GM12878 (cell line): Measurements from ENCODE around the gene SUFU. TPM values are rescaled to one million over a fixed set of nuclear protein-coding genes. Genes with fewer than 3 reads are reported as not detected.
A peak's percentile ranks its signal among the peaks of the same experiment; 100 is the strongest.

ENCODE experiments used
- ASH2L ChIP-seq: fragments of 300-600, 200-600 bp; sonication (generic); IDR thresholded peaks from 2 replicates; pipeline ENCODE4 v1.6.1; 2017; ENCODE audit warnings: low read depth, mild to moderate bottlenecking, borderline replicate concordance
- ATF7 ChIP-seq: fragments of 450-650 bp; IDR thresholded peaks from 2 replicates; pipeline ENCODE4 v1.6.1; 2016; ENCODE audit warnings: low read depth, mild to moderate bottlenecking
- BCL3 ChIP-seq: IDR thresholded peaks from 2 replicates; pipeline ENCODE4 v1.6.1; 2011; ENCODE audit warnings: borderline replicate concordance, low read depth, mild to moderate bottlenecking, moderate library complexity, low read length; ENCODE audit not compliant: insufficient read depth, poor library complexity, severe bottlenecking
- CEBPB ChIP-seq, 2 experiments: fragments of 150-350 bp in 1 of 2; IDR thresholded peaks; 2 replicates each; pipeline ENCODE4 v1.6.1; 2012 to 2014; ENCODE audit warnings: low read depth in 2 of 2, low read length in 2 of 2, borderline replicate concordance in 1 of 2, inconsistent platforms in 1 of 2
- CHD2 ChIP-seq: IDR thresholded peaks from 2 replicates; pipeline ENCODE4 v1.6.1; 2011; ENCODE audit warnings: low read depth, low read length, improper control_type of control experiment, borderline replicate concordance
- CREM ChIP-seq: IDR thresholded peaks from 2 replicates; pipeline ENCODE4 v1.6.1; 2014; ENCODE audit warnings: antibody characterized with exemption, low read depth
- EGR1 ChIP-seq, 2 experiments: IDR thresholded peaks; 1 replicate in 1 of 2; 2 replicates in 1 of 2; pipeline ENCODE4 v1.6.1; 2011 to 2012; ENCODE audit warnings: low read depth in 2 of 2, low read length in 2 of 2, borderline replicate concordance in 1 of 2, mild to moderate bottlenecking in 1 of 2, moderate library complexity in 1 of 2
- EP300 ChIP-seq, 2 experiments: fragments of 150-350 bp in 1 of 2; IDR thresholded peaks; 2 replicates each; pipeline ENCODE4 v1.6.1; 2011 to 2012; ENCODE audit warnings: low read depth in 2 of 2, low read length in 2 of 2, borderline replicate concordance in 1 of 2, improper control_type of control experiment in 1 of 2, inconsistent platforms in 1 of 2; ENCODE audit not compliant: control insufficient read depth in 1 of 2
- ESRRA ChIP-seq: IDR thresholded peaks from 2 replicates; pipeline ENCODE4 v1.6.1; 2012; ENCODE audit warnings: mild to moderate bottlenecking, low read length, improper control_type of control experiment
- JUNB ChIP-seq: IDR thresholded peaks from 2 replicates; pipeline ENCODE4 v1.6.1; 2016; ENCODE audit warnings: antibody characterized with exemption, mild to moderate bottlenecking
- MLLT1 ChIP-seq: fragments of 450-650 bp; IDR thresholded peaks from 2 replicates; pipeline ENCODE4 v1.6.1; 2016; ENCODE audit warnings: mild to moderate bottlenecking
- NFIC ChIP-seq: IDR thresholded peaks from 2 replicates; pipeline ENCODE4 v1.6.1; 2012; ENCODE audit warnings: low read depth, mild to moderate bottlenecking, inconsistent platforms, low read length, moderate library complexity
- NFYB ChIP-seq: IDR thresholded peaks from 2 replicates; pipeline ENCODE4 v1.6.1; 2011; ENCODE audit warnings: low read depth, mild to moderate bottlenecking, low read length, improper control_type of control experiment, moderate library complexity; ENCODE audit not compliant: insufficient read depth
- NRF1 ChIP-seq: conservative IDR thresholded peaks from 2 replicates; pipeline ENCODE4 v1.6.1; 2011; ENCODE audit warnings: mild to moderate bottlenecking, low read depth, low read length, improper control_type of control experiment
- PAX8 ChIP-seq: fragments of 450-650 bp; IDR thresholded peaks from 2 replicates; pipeline ENCODE4 v1.6.1; 2017; ENCODE audit warnings: mild to moderate bottlenecking, moderate library complexity
- POLR2AphosphoS5 ChIP-seq: IDR thresholded peaks from 2 replicates; pipeline ENCODE4 v1.6.1; 2011; ENCODE audit warnings: mild to moderate bottlenecking, low read length, inconsistent platforms
- RB1 ChIP-seq: fragments of 450-650 bp; formaldehyde crosslinking; IDR thresholded peaks from 2 replicates; pipeline ENCODE4 v1.6.1; 2017; ENCODE audit warnings: mild to moderate bottlenecking, borderline replicate concordance
- RFX5 ChIP-seq: IDR thresholded peaks from 2 replicates; pipeline ENCODE4 v1.6.1; 2011; ENCODE audit warnings: low read depth, low read length, improper control_type of control experiment
- SIX5 ChIP-seq: IDR thresholded peaks from 2 replicates; pipeline ENCODE4 v1.6.1; 2011; ENCODE audit warnings: mild to moderate bottlenecking, low read depth, low read length, moderate library complexity; ENCODE audit not compliant: severe bottlenecking
- SMC3 ChIP-seq: IDR thresholded peaks from 2 replicates; pipeline ENCODE4 v1.6.1; 2011; ENCODE audit warnings: low read length, improper control_type of control experiment, borderline replicate concordance
- SPI1 ChIP-seq: IDR thresholded peaks from 2 replicates; pipeline ENCODE4 v1.6.1; 2011; ENCODE audit warnings: low read depth, mild to moderate bottlenecking, low read length, moderate library complexity, borderline replicate concordance; ENCODE audit not compliant: insufficient read depth
- STAT1 ChIP-seq: fragments of 450-650 bp; conservative IDR thresholded peaks from 2 replicates; pipeline ENCODE4 v1.6.1; 2014; ENCODE audit warnings: antibody characterized with exemption, mild to moderate bottlenecking
- SUZ12 ChIP-seq: fragments of 200-600 bp; sonication (generic); IDR thresholded peaks from one replicate; pipeline ENCODE4 v1.6.1; 2018; ENCODE audit warnings: antibody characterized with exemption, mild to moderate bottlenecking; ENCODE audit not compliant: unreplicated experiment
- TAF1 ChIP-seq: IDR thresholded peaks from 2 replicates; pipeline ENCODE4 v1.6.1; 2011; ENCODE audit warnings: mild to moderate bottlenecking, low read depth, low read length, borderline replicate concordance
- TARDBP ChIP-seq: IDR thresholded peaks from 2 replicates; pipeline ENCODE4 v1.6.1; 2016; ENCODE audit warnings: borderline replicate concordance
- TBL1XR1 ChIP-seq: IDR thresholded peaks from 2 replicates; pipeline ENCODE4 v1.6.1; 2012; ENCODE audit warnings: low read depth, low read length, improper control_type of control experiment
- TCF7 ChIP-seq: IDR thresholded peaks from 2 replicates; pipeline ENCODE4 v1.6.1; 2014; ENCODE audit warnings: antibody characterized with exemption, borderline replicate concordance
- WRNIP1 ChIP-seq: IDR thresholded peaks from 2 replicates; pipeline ENCODE4 v1.6.1; 2011; ENCODE audit warnings: low read depth, low read length, improper control_type of control experiment, borderline replicate concordance
- YBX1 ChIP-seq: fragments of 450-650 bp; IDR thresholded peaks from 2 replicates; pipeline ENCODE4 v1.6.1; 2016; ENCODE audit warnings: antibody characterized with exemption
- ZNF274 ChIP-seq: IDR thresholded peaks from one replicate; pipeline ENCODE4 v1.8.0; 2011; ENCODE audit not compliant: insufficient read length, insufficient read depth
- ZSCAN29 ChIP-seq: fragments of 450-650 bp; IDR thresholded peaks from 2 replicates; pipeline ENCODE4 v1.6.1; 2017; ENCODE audit warnings: mild to moderate bottlenecking, moderate library complexity
- polyA plus RNA-seq, 11 experiments: library from polyadenylated mRNA; depleted of rRNA in 4 of 11; unstranded in 6 of 11; stranded (reverse) in 5 of 11; fragments of >200 nt; fragmentation: Nextera tagmentation in 4 of 11; fragmentation: Illumina TruSeq in 1 of 11; extraction: Ambion mirVana in 4 of 11; extraction: Trizol in 1 of 11; gene quantifications; 1 replicate in 1 of 11; 2 replicates in 10 of 11; pipeline versions ENCODE4 v1.2.1 to v1.2.3, GENCODE V29; 2011 to 2016; ENCODE audit warnings: inconsistent platforms in 2 of 11, missing spikeins in 2 of 11, low read depth in 1 of 11
- total RNA-seq, 4 experiments: library from RNA; depleted of rRNA in 3 of 4; stranded (reverse); fragments of >200 nt in 3 of 4; fragmentation: Illumina TruSeq in 1 of 4; extraction: Trizol in 1 of 4; gene quantifications; 2 replicates each; pipeline versions ENCODE4 v1.2.1 to v1.2.3, GENCODE V29; 2013 to 2021

Gene SUFU
- total and polyA plus RNA-seq, 10 of the 15 experiments (the other 5 are each of a cell fraction or from before 2014, with no cell fraction given) = 0.68 to 7.7 (median 2.4) TPM

GRCh38 chr10:102644646-102645387, 141.0 kb downstream of the SUFU start (continued):
- no peak for TF ChIP-seq CEBPB (IDR thresholded peaks at IDR 0.05; ENCODE audit: borderline replicate concordance in 1 of 2, low read depth in 2 of 2, low read length in 2 of 2)
- TF ChIP-seq RB1 = no peak; the same call in 1 of the 2 replicates
- 0 out of 3 replicates have a peak, but pooled peaks of 1 of the 2 experiments have one; percentile 4 for TF ChIP-seq EGR1 (IDR thresholded peaks at IDR 0.05; ENCODE audit: borderline replicate concordance in 1 of 2, low read depth in 2 of 2, low read length in 2 of 2)
- TF ChIP-seq ASH2L = no peak
- no peak for TF ChIP-seq CHD2
- no peak; the same call in 1 of the 2 replicates for TF ChIP-seq SMC3
- no peak for TF ChIP-seq ZSCAN29
- TF ChIP-seq WRNIP1 = no peak
- TF ChIP-seq JUNB = no peak
- no peak for TF ChIP-seq NFIC
- no peak for TF ChIP-seq TAF1
- TF ChIP-seq NRF1 = no peak
- TF ChIP-seq ATF7 = no peak
- TF ChIP-seq NFYB = no peak
- TF ChIP-seq YBX1 = no peak
- TF ChIP-seq BCL3 = peak; percentile 26
- TF ChIP-seq TBL1XR1 = no peak
- TF ChIP-seq MLLT1 = peak; percentile 57; the same call in 1 of the 2 replicates
- TF ChIP-seq ESRRA = no peak
- no peak for TF ChIP-seq SPI1
- no peak for TF ChIP-seq SIX5
- TF ChIP-seq SUZ12 = no peak
- TF ChIP-seq RFX5 = no peak
- TF ChIP-seq TCF7 = no peak
- TF ChIP-seq POLR2AphosphoS5 = peak; percentile 24
- no peak for TF ChIP-seq PAX8
- TF ChIP-seq TARDBP = no peak
- no peak for TF ChIP-seq ZNF274
- 0 out of 4 replicates have a peak, but pooled peaks have one; percentile 15 to 21 for TF ChIP-seq EP300 (IDR thresholded peaks at IDR 0.05; ENCODE audit: borderline replicate concordance in 1 of 2, control insufficient read depth in 1 of 2, low read depth in 2 of 2, low read length in 2 of 2)
- TF ChIP-seq CREM = no peak
- no peak for TF ChIP-seq STAT1
